HepG2 (cell line): Measurements from ENCODE around the gene PRB2. TPM values are rescaled to one million over a fixed set of nuclear protein-coding genes. Genes with fewer than 3 reads are reported as not detected.

Experiments
- HNRNPH1 ChIP-seq: fragments of 200-400 bp; formaldehyde crosslinking; optimal IDR thresholded peaks from 2 replicates; pipeline ENCODE3; 2017; ENCODE audit warnings: mild to moderate bottlenecking, low read depth, low read length
- NFE2 ChIP-seq: sonication (generic); formaldehyde crosslinking; IDR thresholded peaks from 2 replicates; pipeline ENCODE4 v1.4.0; 2020; ENCODE audit warnings: missing genetic modification reagents
- ZNF234 ChIP-seq: sonication (generic); formaldehyde crosslinking; conservative IDR thresholded peaks from 2 replicates; pipeline ENCODE4 v1.5.1; 2020; ENCODE audit warnings: mild to moderate bottlenecking, missing genetic modification reagents
- polyA plus RNA-seq, 8 experiments: library from polyadenylated mRNA; depleted of rRNA in 3 of 8; stranded (reverse) in 7 of 8; unstranded in 1 of 8; fragments of >200 nt; fragmentation: Illumina TruSeq in 4 of 8; extraction: Trizol in 4 of 8; gene quantifications; 2 replicates each; pipeline versions ENCODE4 v1.2.1 to v1.2.3, GENCODE V29; 2011 to 2016; ENCODE audit warnings: low read depth in 4 of 8, missing spikeins in 1 of 8, mixed read lengths in 1 of 8; ENCODE audit not compliant: insufficient read depth in 1 of 8
- total RNA-seq, 5 experiments: library from RNA; depleted of rRNA; stranded (reverse); fragments of >200 nt; fragmentation: Illumina TruSeq; extraction: Trizol; gene quantifications; 2 replicates each; pipeline ENCODE4 v1.2.3, GENCODE V29; 2016; ENCODE audit warnings: low read depth in 1 of 5

Gene PRB2
- total and polyA plus RNA-seq, 2 of the 13 experiments (the other 11 are each of a cell fraction or from before 2014, with no cell fraction given) = not detected

DNA sequence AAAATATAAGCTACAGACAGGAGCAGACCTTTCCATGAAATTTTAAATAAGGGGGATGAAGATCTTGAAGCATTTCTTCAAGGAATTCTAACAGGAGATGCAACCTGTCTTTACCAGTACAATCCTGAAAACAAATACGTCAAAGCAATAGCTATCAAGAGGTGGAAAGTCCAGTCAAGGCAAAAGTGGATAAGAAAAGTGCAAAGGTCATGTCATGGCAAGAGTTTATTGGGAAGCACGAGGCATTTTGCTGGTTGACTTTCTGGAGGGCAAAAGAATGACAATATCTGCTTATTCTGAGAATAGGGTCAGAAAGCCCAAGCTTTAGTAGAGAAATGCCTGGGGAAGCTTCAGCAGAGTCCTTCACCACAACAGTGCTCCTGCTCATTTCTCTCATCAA is 50.9 kb downstream of the PRB2 start (continued):
- TF ChIP-seq NFE2 = no peak
- no peak for TF ChIP-seq HNRNPH1
- no peak for TF ChIP-seq ZNF234

Other genes with a start within 250 kb of the PRB2 start
- 11.8 and 12.5 TPM in 2 replicates for gene SMIM10L1, start 224.4 kb downstream of the PRB2 start, total RNA-seq (2016; rRNA removed; fragmentation: Illumina TruSeq; extraction: Trizol)
- gene SMIM10L1, start 224.4 kb downstream of the PRB2 start, polyA plus RNA-seq (2011; rRNA removed) = 3.7 and 4.2 TPM in 2 replicates
- not detected in 2 replicates for gene TAS2R42, start 208.6 kb downstream of the PRB2 start, total RNA-seq (2016; rRNA removed; fragmentation: Illumina TruSeq; extraction: Trizol)
- not detected in 2 replicates for gene TAS2R42, start 208.6 kb downstream of the PRB2 start, polyA plus RNA-seq (2011; rRNA removed)
- not detected in 2 replicates for gene PRB3, start 125.9 kb downstream of the PRB2 start, total RNA-seq (2016; rRNA removed; fragmentation: Illumina TruSeq; extraction: Trizol)
- not detected in 2 replicates for gene PRB3, start 125.9 kb downstream of the PRB2 start, polyA plus RNA-seq (2011; rRNA removed)
- gene PRB4, start 85.1 kb downstream of the PRB2 start, total RNA-seq (2016; rRNA removed; fragmentation: Illumina TruSeq; extraction: Trizol) = not detected in 2 replicates
- not detected in 2 replicates for gene PRB4, start 85.1 kb downstream of the PRB2 start, polyA plus RNA-seq (2011; rRNA removed)